ENCODE measurements around the gene SYNPO.

Gene SYNPO

GRCh38 chr5:150659360-150660107 lies 19.1 kb downstream of the SYNPO start:
- no peak for FAIRE-seq

GRCh38 chr5:150660108-150660831 lies 19.8 kb downstream of the SYNPO start:
- FAIRE-seq: no peak

- FAIRE-seq: no peak
Measured at GRCh38 chr5:150661086-150661485, 20.6 kb downstream of the SYNPO start, which contains the start of gene MYOZ3. TSS of gene MYOZ3 (plus strand) at chr5:150661251. CDS start at chr5:150662942, 1,691 bp downstream.

GRCh38 chr5:150661821-150662596 lies 21.5 kb downstream of the SYNPO start:
- FAIRE-seq: no peak

- FAIRE-seq: no peak
Measured at GRCh38 chr5:150662731-150663516, 22.5 kb downstream of the SYNPO start.

- no peak for FAIRE-seq
Measured at GRCh38 chr5:150663936-150664335, 23.5 kb downstream of the SYNPO start.

GRCh38 chr5:150665044-150665443 lies 24.6 kb downstream of the SYNPO start:
- no peak for FAIRE-seq

- no peak for FAIRE-seq
Measured at GRCh38 chr5:150670275-150670947, 30.0 kb downstream of the SYNPO start.

GRCh38 chr5:150670948-150671310 lies 30.5 kb downstream of the SYNPO start:
- FAIRE-seq: no peak

GRCh38 chr5:150671509-150672236 lies 31.2 kb downstream of the SYNPO start:
- no peak for FAIRE-seq

- FAIRE-seq: no peak
Measured at GRCh38 chr5:150672237-150672883, 31.9 kb downstream of the SYNPO start.

- FAIRE-seq: no peak
Measured at GRCh38 chr5:150672884-150673275, 32.4 kb downstream of the SYNPO start.

- FAIRE-seq: no peak
Measured at GRCh38 chr5:150674341-150674821, 33.9 kb downstream of the SYNPO start.

- no peak for FAIRE-seq
Measured at GRCh38 chr5:150675069-150675468, 34.6 kb downstream of the SYNPO start.

GRCh38 chr5:150676578-150676977 lies 36.1 kb downstream of the SYNPO start:
- no peak for FAIRE-seq

- FAIRE-seq: no peak
Measured at GRCh38 chr5:150689120-150689519, 48.7 kb downstream of the SYNPO start.

- FAIRE-seq: no peak
Measured at GRCh38 chr5:150690760-150691159, 50.3 kb downstream of the SYNPO start.

GRCh38 chr5:150692276-150692675 lies 51.8 kb downstream of the SYNPO start:
- FAIRE-seq: no peak

GRCh38 chr5:150694612-150695011 lies 54.2 kb downstream of the SYNPO start:
- no peak for FAIRE-seq

- FAIRE-seq: no peak
Measured at GRCh38 chr5:150700246-150700593, 59.8 kb downstream of the SYNPO start.
